Activated naive CD8-positive, alpha-beta T cell treated with anti-CD3 and anti-CD28 coated beads, Interleukin-2, amount 50 U/mL, for 16 hours (primary cell): ENCODE data around the gene VANGL2.

Experiments used
- DNase-seq: peaks from one replicate; pipeline ENCODE4 v3.0.0-alpha.2; 2020; ENCODE audit warnings: low read depth, low spot score

Gene VANGL2

DNA sequence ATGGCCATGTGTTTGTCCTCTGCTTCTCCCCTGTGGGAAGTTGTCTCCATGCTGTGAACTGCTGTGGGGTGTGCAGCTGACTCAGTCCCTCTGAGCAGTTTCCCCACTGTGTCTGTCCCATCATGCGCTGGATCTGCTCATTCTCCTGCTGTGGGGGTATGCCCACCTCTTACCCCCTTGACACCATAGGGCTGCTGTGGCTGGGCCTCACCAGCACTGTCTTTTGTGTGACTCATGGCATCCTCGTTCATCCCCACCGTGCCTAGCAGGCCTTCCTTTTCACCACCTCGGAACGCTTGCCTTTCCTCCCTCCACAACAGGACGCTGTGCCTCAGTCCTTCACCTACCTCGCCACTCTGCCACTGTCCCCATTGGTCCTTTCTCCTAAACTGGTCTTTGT lies 27.3 kb downstream of the VANGL2 start:
- DNase-seq, result no peak

DNA sequence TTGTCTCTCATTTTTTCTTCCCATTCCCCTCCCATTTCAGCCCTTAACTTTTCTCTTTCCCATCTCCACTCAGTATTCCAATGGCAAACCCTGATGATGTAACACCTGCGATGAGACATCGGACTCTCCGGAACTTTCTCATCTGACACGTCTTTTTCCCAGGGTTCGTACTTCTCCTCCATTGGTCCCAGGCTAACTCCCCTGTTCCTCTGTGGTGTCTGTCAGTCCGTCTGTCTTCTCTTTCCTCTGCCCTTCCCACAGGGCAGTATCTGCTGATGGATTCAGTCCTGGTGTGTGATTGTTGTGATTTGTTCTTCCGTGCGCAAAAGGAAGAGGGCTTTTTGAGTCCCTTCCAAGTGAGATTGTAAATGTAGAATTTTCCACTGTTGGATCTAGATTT lies 27.7 kb downstream of the VANGL2 start:
- DNase-seq, result no peak

DNA sequence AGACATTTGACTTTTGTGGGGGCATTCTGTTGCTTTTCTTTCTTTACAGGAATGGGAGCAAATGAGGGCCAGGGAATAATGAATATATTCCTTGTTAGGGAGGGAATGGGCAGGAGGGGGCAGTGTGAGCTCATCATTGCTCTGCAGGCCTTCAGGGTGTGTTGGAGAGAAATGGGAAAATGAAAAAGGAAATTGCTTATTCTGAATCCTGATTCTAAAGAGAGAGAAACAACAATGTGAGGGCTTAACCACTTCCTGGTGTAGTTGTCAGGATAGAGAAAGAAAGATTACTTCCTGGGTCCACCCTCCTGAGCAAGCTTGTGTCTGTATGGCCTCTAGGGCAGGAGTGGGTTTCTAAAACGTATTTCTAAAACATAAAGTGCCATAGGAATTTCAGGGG lies 28.3 kb downstream of the VANGL2 start:
- no peak for DNase-seq

DNA sequence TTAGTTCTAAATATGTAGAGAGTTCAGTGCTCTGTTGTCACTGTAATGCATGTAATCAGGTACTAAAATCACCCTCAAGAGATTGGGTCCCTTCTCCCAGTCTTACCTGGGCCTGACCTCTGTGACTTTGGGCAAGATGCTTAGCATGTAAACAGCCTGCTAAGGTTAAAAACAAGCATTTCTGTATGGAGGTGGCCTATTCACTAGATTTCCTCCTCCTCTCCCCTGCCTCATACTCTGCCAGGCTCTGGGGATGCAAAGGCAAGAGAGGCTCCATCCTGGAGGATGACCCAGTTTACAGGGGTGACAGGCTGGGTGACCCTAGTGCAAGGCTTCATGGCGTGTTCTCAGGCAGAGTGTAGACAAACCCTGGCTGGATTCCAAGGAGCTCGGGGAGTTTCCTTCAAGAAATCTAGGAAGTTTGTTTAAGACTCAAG lies 28.8 kb downstream of the VANGL2 start:
- no peak for DNase-seq

DNA sequence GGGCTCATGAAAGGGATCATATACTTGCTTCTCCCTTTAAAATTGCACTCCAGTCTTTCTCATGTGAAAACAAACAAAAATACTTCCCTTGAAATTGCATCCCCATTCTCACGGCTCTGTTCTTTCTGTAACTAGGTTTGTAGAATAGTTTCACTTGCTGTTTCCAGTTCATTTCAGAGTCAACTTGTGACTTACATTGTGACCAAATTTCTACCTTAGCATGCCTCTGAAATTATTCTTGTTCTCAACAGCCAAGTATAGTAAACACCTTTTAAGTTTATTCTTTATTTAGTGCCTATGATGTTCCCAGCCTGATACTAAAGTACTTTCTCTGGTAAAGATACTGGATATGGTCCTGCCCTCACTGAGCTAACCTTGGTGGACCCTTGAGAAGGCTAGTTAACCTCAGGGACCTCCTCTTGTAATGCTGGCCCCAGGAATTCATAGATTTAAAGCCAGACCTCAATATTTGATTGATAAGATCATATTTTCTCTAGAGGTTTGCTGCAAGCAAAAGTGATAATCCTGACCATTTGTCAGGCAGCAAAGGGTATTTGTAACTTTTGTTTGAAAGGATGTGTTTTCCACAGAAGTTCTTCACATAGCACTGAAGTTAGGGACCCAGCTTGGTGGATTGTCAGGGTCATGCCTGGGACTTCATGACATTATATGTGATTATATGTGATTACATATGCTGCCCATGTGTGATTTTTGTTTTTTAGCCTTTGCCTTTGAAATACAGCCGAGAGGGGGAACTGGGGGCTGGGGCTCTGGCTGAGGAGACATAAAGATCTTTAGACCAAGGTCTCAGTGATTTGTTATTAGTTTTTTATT lies 29.6 kb downstream of the VANGL2 start:
- DNase-seq, result no peak

DNA sequence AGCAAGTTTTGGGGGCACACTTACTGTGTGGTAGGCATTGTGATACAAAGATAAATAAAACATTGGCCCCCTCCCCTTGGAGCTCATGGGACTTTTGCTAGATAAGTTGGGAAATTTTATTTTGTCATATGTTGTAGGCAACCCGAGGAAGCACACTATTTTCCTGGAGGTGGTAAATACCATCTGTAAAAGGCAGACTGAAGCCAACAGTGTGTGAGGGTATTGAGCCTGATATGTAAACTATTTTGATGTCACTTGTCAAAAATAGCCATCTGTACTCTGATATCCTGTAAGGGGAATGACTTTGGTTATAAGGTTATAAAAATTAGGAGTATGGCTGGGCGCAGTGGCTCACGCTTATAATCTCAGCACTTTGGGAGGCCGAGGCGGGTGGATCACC lies 30.6 kb downstream of the VANGL2 start:
- DNase-seq, result no peak

DNA sequence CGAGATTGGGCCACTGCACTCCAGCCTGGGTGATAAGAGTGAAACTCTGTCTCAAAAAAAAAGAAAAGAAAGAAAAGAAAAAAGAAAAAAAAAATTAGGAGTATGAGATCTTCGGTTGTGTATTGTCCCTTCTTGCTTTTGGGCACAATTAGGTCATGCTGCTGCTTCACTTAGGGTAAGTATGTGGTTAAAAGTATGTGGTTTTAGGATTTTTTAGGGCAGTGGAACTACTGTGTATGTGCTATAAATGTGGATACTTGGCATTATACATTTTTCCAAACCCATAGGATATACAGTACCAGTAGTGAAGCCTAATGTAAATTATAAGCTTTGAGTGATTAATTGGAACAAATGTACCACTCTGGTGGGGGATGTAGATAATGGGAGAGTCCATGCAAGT lies 31.2 kb downstream of the VANGL2 start:
- no peak for DNase-seq

DNA sequence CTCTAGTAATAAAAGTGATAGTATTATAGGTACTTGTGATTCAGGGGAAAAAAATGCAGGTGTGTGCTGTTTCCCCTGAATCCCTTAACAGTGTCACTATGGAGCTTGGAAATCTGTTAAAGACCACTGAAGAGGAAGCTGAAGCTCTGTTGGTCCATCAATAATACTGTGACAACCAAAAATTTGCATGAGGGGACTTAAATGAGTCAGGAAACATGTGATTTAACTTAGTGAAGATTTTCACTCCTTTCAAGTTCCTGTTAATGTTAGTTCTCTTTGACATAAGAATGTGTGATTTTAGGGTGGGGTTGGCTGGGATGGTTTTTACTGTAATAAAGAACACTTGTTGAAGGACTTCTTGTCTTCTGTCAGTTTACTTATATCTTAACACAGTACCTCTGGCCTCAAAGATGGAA lies 32.0 kb downstream of the VANGL2 start:
- no peak for DNase-seq

DNA sequence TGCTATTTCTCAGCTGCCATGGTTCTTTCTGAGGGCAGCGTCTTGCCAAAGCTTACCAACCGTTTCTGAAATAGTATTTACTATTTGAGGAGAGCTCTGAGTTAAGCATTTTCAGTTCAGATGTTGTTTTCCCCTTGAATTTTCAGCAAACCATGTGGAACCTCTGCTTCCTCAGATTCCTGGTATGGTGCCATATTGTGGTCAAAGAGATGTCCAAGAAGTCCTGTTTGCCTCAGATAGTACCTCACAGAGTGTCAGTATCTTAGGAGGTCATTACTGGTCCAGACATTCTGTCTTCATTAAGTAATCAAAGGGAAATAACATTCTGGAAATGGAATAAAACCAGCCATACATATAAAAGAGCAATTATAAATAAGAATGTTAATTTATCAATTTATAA lies 36.6 kb downstream of the VANGL2 start:
- no peak for DNase-seq

DNA sequence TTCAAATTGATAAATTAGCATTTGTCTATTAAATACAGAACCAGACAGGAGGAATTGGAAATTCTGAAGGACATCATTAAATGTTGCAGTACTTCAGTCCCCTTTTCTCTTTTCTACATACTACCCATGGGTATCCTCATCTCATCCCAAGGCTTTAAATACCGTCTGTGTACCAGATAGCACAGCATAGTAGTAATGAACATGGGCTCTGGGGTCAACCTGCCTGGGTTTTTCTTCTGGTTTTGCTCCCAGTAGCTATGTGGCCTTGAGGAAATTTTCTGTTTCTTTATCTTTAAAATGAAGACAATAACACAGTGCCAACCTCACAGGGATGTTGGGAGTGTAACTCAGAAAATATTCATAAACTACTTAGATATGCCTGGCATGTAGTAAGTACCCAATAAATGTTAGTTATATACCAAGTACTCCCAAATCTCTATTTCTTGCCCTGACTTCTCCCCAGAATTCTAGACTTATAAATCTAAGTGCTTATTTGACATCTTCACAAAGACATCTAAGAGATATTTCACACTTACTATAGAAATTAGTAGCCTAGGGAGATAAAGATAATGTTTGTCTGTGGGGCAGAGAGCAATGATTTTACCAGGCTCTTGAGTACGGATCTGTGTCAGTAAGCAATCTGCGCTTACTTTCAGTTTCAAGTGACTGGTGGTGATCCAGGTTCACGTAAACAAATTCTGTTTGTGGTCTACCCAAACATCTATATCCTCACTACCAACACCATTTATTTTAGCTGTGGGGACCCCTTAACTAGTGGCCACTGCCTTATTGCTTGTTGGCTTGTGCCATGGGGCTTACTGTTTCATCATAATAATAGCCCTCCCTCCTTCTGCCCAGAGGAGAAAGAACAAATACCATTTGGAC lies 37.3 kb downstream of the VANGL2 start:
- DNase-seq, result no peak

DNA sequence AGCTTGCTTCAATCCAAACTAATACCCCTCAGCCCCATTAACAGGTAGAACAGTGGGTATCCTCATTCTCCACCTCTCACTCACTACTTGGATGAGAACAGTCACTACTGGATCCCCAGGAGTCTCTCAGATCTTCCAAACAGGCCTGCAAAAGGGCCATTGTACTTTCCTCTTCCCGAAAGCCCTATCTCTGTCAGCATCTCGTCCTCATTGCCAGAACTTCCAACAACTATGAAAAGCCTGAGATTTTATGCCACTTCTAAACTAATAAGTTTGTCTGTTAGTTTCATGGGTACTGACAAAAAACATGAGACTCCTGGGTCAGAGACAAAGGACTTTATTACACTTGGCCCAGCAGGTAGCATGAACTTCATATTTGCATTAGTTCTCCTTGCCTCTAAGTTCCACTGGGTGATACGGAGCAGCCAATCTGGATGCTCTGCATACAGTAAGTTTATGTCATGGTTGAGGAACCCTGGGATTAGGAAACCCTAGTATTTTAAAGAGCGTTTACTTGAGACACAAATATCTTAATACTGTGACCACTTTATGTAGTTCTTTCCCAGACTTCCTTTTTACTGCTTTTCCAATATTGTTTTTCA lies 38.1 kb downstream of the VANGL2 start:
- no peak for DNase-seq

DNA sequence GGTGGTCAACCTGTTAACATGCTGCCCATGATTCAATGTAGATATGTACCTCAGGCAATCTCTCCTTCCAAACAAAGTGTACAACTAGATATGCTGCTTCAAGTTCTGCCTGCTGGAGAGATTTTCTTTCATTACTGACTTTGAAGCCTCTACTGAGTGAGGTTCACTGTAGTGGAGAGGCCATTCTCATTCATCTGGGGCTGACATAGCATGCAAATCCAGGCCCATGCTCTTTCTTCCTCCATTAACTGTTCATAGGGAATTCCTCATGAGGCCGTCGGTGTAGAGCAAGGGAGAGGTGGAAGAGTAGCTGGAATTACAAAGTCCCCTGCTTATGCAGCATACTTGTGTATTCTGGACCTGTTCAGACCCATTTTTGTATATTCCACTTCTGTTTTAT lies 38.6 kb downstream of the VANGL2 start:
- DNase-seq, result no peak

DNA sequence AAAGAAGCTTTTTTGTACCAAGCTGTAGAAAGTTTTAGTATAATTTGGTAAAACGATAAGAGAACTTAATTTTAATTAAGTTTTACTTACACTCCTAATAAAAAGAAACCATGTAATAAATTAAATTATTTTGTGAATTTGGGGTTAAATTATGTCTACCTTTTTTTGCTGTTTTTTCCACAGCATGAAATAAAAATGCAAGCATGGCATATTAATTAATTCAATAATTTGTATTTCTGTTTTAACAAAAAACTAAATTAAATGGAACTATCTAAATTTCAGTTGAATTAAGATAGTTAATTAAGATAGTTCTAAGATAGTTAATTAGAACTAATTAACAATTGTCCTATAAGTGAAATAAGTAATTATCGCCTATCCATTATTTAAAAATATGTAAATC lies 39.4 kb downstream of the VANGL2 start:
- DNase-seq, result no peak

DNA sequence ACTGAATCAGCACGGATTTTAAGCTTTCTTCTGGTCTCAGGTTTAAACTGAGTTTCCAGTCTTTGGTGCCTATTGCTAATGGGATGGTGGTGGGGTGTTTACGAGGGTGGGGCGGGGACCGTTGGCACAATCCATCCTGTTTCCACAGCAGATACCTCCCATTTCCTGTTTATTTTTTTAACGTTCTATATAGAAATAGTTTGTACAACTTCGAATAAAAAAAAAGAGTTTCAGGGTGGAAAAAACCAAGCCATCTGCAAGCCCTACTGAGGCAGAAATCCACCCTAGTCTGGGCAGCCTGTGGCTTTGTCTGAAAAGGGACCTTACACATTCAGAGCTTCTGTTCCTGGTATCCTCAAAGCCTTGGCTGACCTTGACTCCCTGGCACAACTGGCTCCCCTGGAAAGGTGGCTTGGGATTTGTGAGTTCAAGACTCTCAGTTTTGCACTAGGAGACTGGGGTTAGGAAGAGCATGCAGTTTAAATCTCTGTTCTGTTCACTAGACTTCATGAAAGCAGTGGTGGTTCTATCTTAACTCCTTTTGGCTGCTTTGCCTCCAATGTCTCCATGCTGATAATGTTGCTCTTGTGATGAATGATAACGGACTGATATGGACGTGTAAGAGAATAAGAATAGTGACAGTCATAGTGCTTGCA lies 46.7 kb downstream of the VANGL2 start:
- no peak for DNase-seq

DNA sequence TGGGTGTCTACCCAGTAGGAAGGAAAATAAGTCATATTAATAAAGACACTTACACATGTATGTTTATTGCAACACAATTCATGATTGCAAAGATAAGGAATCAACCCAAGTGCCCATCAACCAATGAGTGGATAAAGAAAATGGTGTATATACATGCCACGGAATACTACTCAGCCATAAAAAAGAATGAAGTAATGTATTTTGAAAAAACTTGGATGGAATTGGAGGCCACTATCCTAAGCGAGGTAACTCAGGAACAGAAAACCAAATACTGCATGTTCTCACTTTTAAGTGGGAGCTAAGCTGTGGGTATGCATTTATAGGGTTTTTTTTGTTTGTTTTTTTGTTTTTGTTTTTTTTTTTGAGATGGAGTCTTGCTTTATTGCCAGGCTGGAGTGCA lies 49.1 kb downstream of the VANGL2 start:
- DNase-seq, result no peak

DNA sequence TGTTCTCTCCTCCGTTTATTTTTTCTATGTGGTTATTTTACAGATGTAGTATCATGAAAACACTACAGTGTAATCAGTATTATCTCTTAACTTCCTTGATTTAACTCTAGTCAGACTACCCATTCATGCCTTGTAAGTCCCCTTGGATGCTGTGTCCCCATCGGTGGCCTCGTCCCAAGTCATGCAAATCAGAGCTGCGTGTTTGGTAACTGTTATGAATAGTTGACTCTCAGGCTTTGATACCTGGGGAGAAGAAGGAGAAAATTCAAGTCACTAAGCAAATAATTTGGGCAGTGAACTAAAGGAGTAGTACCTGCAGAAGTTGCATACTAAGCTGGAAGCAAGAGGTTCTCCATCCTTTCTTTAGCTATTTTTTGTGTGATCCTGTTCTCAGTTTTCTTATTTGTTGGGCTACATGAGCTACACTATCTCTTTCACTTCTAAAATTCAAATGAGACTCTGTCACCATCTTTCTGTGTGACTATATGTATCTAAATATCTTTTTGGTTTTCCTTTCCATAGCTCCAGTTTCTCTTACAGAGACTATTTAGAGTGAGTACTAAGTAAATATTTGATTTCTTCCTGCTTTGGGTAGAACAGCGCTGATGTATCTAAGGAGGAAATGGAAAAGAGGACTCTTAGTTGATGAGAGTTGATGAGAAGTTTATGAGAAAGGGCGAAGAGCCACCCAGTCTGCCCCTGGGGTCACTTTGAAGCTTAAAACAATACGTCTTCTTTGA lies 50.9 kb downstream of the VANGL2 start:
- DNase-seq, result no peak

DNA sequence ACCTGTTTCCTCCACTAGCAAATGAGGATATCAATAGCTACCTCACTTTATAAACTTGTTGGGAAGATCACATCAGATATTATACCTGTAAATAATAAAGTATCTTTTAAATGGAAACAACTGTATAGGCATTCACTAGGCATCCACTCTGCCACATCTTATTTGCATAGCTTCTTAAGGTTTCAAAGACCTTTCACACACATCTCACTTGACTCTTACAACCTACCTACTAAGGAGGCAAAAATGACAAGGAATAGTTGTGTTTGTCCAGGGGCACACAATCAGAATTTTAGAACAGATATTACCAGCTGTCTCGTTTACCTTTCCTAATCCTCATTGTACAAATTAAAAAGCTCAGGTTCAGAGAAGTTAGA lies 51.5 kb downstream of the VANGL2 start:
- DNase-seq, result no peak

DNA sequence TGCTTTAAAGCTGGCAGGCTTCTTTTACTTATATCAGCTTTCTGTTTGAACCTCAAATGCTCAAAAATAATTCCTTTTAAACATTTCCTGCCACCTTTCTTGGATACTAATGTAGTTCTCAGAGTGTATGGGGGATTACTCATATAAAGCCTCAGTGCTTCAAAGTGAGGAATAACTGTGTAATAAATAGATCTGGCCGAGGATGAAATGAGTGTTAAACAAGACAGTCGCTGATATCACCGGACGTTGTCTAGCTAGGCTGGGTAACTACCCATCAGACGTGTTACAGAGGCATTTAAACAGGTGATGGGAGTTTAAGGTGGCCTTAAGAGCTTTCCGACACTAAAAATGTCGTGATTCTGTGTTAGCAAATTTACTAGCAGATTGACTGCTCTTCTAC lies 53.1 kb downstream of the VANGL2 start:
- no peak for DNase-seq

DNA sequence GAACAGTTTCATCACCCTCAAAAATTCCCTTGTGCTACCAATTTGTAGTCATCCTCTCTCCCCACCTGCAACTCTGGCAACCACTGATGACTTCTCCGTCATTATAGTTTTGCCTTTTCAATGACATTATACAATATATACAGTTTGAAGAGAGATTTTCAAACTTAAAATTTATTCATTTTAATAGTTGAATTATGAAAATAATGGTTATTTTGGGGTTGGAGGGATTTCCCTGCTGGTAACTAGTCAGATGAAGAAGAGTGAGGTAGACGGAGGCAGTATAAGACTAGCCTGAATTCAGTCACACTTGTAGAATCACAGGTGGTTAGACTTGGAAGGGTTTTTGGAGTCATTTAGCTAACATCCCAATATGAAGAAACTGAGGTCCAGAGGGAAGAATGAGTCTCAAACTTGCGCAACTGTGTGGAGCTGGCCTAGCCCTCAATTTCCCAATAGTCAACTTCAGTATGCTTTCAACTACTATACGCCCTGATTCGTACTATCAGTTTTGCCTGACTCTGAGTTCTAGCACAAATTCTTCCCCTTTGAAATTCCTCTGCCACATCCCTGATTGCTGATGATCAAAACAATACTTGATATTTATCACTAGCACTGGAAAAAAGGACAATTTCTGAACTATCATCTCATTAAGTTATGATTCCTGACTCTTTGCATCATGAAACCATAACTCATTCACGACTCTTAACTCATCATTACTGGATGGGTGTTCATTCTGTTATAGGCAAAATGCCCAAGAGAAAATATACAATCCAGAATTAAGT lies 54.2 kb downstream of the VANGL2 start:
- no peak for DNase-seq

DNA sequence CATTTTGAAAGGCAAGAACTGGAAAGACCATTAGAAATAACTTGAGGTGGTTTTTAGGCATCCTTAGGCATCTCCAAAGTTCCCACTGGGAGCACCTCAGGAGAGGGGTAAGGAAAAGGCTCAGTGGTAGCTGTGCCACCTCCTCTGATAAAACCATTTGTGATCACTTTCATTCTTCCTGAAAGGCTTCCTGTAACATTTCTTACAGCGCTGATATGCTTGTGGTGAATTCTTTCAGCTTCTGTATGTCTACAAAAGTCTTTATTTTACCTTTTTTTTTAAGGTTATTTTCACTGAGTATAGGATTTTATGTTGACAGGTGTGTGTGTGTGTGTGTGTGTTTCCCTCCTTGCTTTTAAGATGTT lies 54.8 kb downstream of the VANGL2 start:
- no peak for DNase-seq

DNA sequence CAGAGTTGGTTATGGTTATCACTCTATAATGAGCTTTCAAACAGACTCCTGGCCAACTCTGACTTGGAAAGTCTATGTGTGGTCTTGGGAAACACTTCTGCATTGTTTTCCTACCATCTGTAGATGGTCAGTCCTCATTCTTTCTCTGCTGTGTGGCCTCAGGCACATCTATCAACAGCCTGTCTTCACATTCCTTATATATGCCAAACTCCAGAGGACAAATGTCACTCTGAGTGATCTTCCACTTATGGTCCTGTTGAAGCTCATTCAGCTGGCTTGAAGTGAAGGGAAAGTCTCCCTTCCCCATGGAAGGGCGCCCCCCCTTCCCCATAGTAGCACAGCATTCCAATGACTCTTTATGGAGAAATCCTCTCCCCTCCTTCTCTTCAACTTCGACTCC lies 58.7 kb downstream of the VANGL2 start:
- DNase-seq, result no peak
